HCT116 (cell line): Measurements from ENCODE around the gene TARM1. TPM values are rescaled to one million over a fixed set of nuclear protein-coding genes. Genes with fewer than 3 reads are reported as not detected.

Experiments
- ATAC-seq: fragments of 200-7000 bp; cut with Tn5 transposase; 2 replicates; pipeline ENCODE4 v1.9.1; 2020; ENCODE audit warnings: mild to moderate bottlenecking, moderate library complexity
- BruUV-seq: library from RNA; stranded (reverse); fragments of 400-500 nt; replicated peaks from 2 replicates; lab custom pipeline; 2021; lab: Mats Ljungman, UMichigan
- CTCF ChIA-PET: fragments of 300-600 bp; sonication (Branson Sonifier 250); formaldehyde crosslinking; loops from one replicate; lab custom pipeline; 2021; ENCODE audit warnings: antibody characterized with exemption; lab: Charles Lee
- POLR2A ChIA-PET: fragments of 300-600, 350-600 bp; sonication (Branson Sonifier 250); formaldehyde crosslinking; loops from one replicate; lab custom pipeline; 2021; ENCODE audit warnings: antibody characterized with exemption; lab: Charles Lee
- RAD21 ChIA-PET, 2 experiments: fragments of 300-600 bp; sonication (Branson Sonifier 250); formaldehyde crosslinking; loops; one replicate each; lab custom pipeline; 2023; ENCODE audit warnings: low total read pairs in 2 of 2; ENCODE audit not compliant: uncharacterized antibody in 2 of 2, unreplicated experiment in 2 of 2, low non-redundant PET in 1 of 2; lab: Charles Lee
- DNase-seq: peaks from one replicate; pipeline ENCODE4 v3.0.0-alpha.2; 2010; ENCODE audit warnings: low read depth, low spot score
- H2AFZ ChIP-seq: fragments of 200-600 bp; shearing (Covaris generic), sonication (generic); 2 replicates; pipeline ENCODE4 v1.6.1; 2017; ENCODE audit warnings: low read depth, mixed run types, mixed read lengths, antibody characterized with exemption, low read length; ENCODE audit not compliant: poor library complexity, severe bottlenecking
- H3K27ac ChIP-seq: 2 replicates; pipeline ENCODE4 v1.5.1; 2012; ENCODE audit warnings: low read depth, low read length
- H3K27me3 ChIP-seq: fragments of 200-600 bp; sonication (generic); 2 replicates; pipeline ENCODE4 v1.6.1; 2016; ENCODE audit warnings: mixed run types, low read length, mixed read lengths; ENCODE audit not compliant: insufficient read depth
- H3K36me3 ChIP-seq, 2 experiments: fragments of 200-500 bp in 1 of 2; fragments of 200-600 bp in 1 of 2; sonication (Bioruptor generic) in 1 of 2; sonication (generic) in 1 of 2; 2 replicates each; pipeline versions ENCODE4 v1.5.1 to v1.6.1; 2014 to 2016; ENCODE audit warnings: low read length in 2 of 2, inconsistent platforms in 1 of 2, mixed read lengths in 1 of 2, mixed run types in 1 of 2; ENCODE audit not compliant: insufficient read depth in 2 of 2, control insufficient read depth in 1 of 2
- H3K4me1 ChIP-seq, 2 experiments: fragments of 200-600 bp in 1 of 2; sonication (generic) in 1 of 2; 2 replicates each; pipeline versions ENCODE4 v1.5.1 to v1.6.1; 2012 to 2017; ENCODE audit warnings: low read length in 2 of 2, inconsistent platforms in 1 of 2, mild to moderate bottlenecking in 1 of 2, mixed read lengths in 1 of 2, mixed run types in 1 of 2, moderate library complexity in 1 of 2; ENCODE audit not compliant: insufficient read depth in 2 of 2, control insufficient read depth in 1 of 2
- H3K4me2 ChIP-seq: fragments of 200-600 bp; sonication (generic); 2 replicates; pipeline ENCODE4 v1.6.1; 2017; ENCODE audit warnings: mixed run types, low read length, mixed read lengths
- H3K4me3 ChIP-seq, 2 experiments: fragments of 200-600 bp in 1 of 2; sonication (generic) in 1 of 2; replicated peaks in 1 of 2; 2 replicates each; pipeline ENCODE4 v1.5.1; 2011 to 2016; ENCODE audit warnings: low read length in 2 of 2, control low read depth in 1 of 2, low read depth in 1 of 2, mild to moderate bottlenecking in 1 of 2, mixed read lengths in 1 of 2, mixed run types in 1 of 2
- H3K79me2 ChIP-seq: fragments of 200-600 bp; sonication (generic); 2 replicates; pipeline ENCODE4 v1.6.1; 2017; ENCODE audit warnings: mild to moderate bottlenecking, mixed run types, low read length, moderate library complexity, mixed read lengths; ENCODE audit not compliant: insufficient read depth
- H3K9ac ChIP-seq: fragments of 200-600 bp; sonication (generic); 2 replicates; pipeline ENCODE4 v1.6.1; 2016; ENCODE audit warnings: low read length, mixed read lengths
- H3K9me2 ChIP-seq: fragments of 200-600 bp; sonication (generic), shearing (Covaris generic); 2 replicates; pipeline ENCODE4 v1.6.1; 2017; ENCODE audit warnings: mixed run types, mild to moderate bottlenecking, moderate library complexity; ENCODE audit not compliant: insufficient read depth
- H3K9me3 ChIP-seq, 2 experiments: fragments of 200-500 bp in 1 of 2; fragments of 200-600 bp in 1 of 2; sonication (Bioruptor generic) in 1 of 2; sonication (generic) in 1 of 2; 2 replicates each; pipeline ENCODE4 v1.6.1; 2014 to 2017; ENCODE audit warnings: low read length in 2 of 2, mixed read lengths in 2 of 2, inconsistent platforms in 1 of 2, low read depth in 1 of 2, mild to moderate bottlenecking in 1 of 2, mixed run types in 1 of 2, moderate library complexity in 1 of 2; ENCODE audit not compliant: control insufficient read depth in 1 of 2, insufficient read depth in 1 of 2
- H4K20me1 ChIP-seq: fragments of 200-600 bp; sonication (generic), shearing (Covaris generic); 2 replicates; pipeline ENCODE4 v1.6.1; 2017; ENCODE audit warnings: mixed run types, mild to moderate bottlenecking, moderate library complexity; ENCODE audit not compliant: insufficient read depth
- CTCF ChIP-seq, 3 experiments: fragments of 200-600 bp in 1 of 3; sonication (generic) in 1 of 3; IDR thresholded peaks in 2 of 3; conservative IDR thresholded peaks in 1 of 3; 2 replicates each; pipeline ENCODE4 v1.5.1; 2012 to 2017; ENCODE audit warnings: low read depth in 2 of 3, low read length in 2 of 3, antibody characterized with exemption in 1 of 3, borderline replicate concordance in 1 of 3, control low read depth in 1 of 3, mild to moderate bottlenecking in 1 of 3, mixed read lengths in 1 of 3, mixed run types in 1 of 3, moderate library complexity in 1 of 3; ENCODE audit not compliant: insufficient read depth in 1 of 3
- EGR1 ChIP-seq: IDR thresholded peaks from 2 replicates; pipeline ENCODE4 v1.6.1; 2012; ENCODE audit warnings: low read depth
- EZH2phosphoT487 ChIP-seq: fragments of 200-600 bp; IDR thresholded peaks from 2 replicates; pipeline ENCODE4 v1.6.1; 2018; ENCODE audit warnings: antibody characterized with exemption, borderline replicate concordance
- FOSL1 ChIP-seq: IDR thresholded peaks from 2 replicates; pipeline ENCODE4 v1.6.1; 2012; ENCODE audit warnings: low read depth
- JUND ChIP-seq: IDR thresholded peaks from 2 replicates; pipeline ENCODE4 v1.6.1; 2012
- MAX ChIP-seq: IDR thresholded peaks from 2 replicates; pipeline ENCODE4 v1.6.1; 2012
- POLR2A ChIP-seq: IDR thresholded peaks from 2 replicates; pipeline ENCODE4 v1.7.0; 2011; ENCODE audit warnings: borderline replicate concordance; ENCODE audit not compliant: insufficient read depth, insufficient read length; ENCODE audit errors: extremely low read depth
- POLR2AphosphoS5 ChIP-seq: IDR thresholded peaks from 2 replicates; pipeline ENCODE4 v1.6.1; 2011; ENCODE audit warnings: mild to moderate bottlenecking, low read depth, low read length, moderate library complexity
- REST ChIP-seq: IDR thresholded peaks from 2 replicates; pipeline ENCODE4 v1.6.1; 2012; ENCODE audit warnings: low read depth
- SRF ChIP-seq: IDR thresholded peaks from 2 replicates; pipeline ENCODE4 v1.6.1; 2012; ENCODE audit warnings: low read depth
- YY1 ChIP-seq: IDR thresholded peaks from 2 replicates; pipeline ENCODE4 v1.6.1; 2011; ENCODE audit warnings: low read length, low read depth, moderate library complexity, mild to moderate bottlenecking; ENCODE audit not compliant: insufficient replicate concordance; ENCODE audit errors: extremely low read depth
- ZFX ChIP-seq: fragments of 450-650 bp; IDR thresholded peaks from 2 replicates; pipeline ENCODE4 v1.6.1; 2017
- intact Hi-C: fragments of 100-400 bp; cut with micrococcal nuclease; formaldehyde crosslinking; loops from 2 replicates; pipeline ENCODE4 v1.10.0; 2022
- total RNA-seq: library from RNA; stranded (reverse); gene quantifications from one replicate; pipeline ENCODE4 v1.2.1, GENCODE V29; 2021; ENCODE audit not compliant: unreplicated experiment

Gene TARM1
- total RNA-seq, 1 experiment from 2014 or later, result not detected

GRCh38 chr19:54121259-54121658, 40.1 kb upstream of the TARM1 start:
- DNase-seq (no peak), ATAC-seq (no peak)
- Histone ChIP-seq H3K9me3 (no peaks in the 10 kb centered on the region), H3K27ac (no peak overlapping the region), H2AFZ (no peak overlapping the region), H3K36me3 (peaks cover 29 to 46% of the 10 kb centered on the region in 2 experiments; a peak in 3 of 4 replicates), H3K4me3 (no peak overlapping the region), H4K20me1 (no peaks in the 10 kb centered on the region), H3K9ac (no peak overlapping the region), H3K27me3 (no peaks in the 10 kb centered on the region), H3K4me1 (peaks cover 6 to 10% of the 10 kb centered on the region in 2 experiments; a peak in 3 of 4 replicates), H3K9me2 (no peaks in the 10 kb centered on the region), H3K79me2 (peaks cover 24% of the 10 kb centered on the region), H3K4me2 (no peak overlapping the region)
- CTCF ChIA-PET, result no interaction called here
- RAD21 ChIA-PET, result no interaction called here
- no TSS peak for BruUV-seq
- POLR2A ChIA-PET, result no interaction called here
- intact Hi-C loops, result no loop called here
- TF ChIP-seq FOSL1, result no peak

GRCh38 chr19:54115109-54116063, 34.2 kb upstream of the TARM1 start, which contains the start of the genes PRPF31 and TFPT:
Gene PRPF31, plus strand, starts transcription at chr19:54115754. Its CDS starts 2,525 bp downstream, at chr19:54118279.
Gene TFPT, minus strand, starts transcription at chr19:54115657. Its CDS starts 388 bp downstream, at chr19:54115269.
- RAD21 ChIA-PET, result no interaction called here
- Histone ChIP-seq H3K4me3 (peak within 1 kb of the TSS; percentile 89 to 91), H2AFZ (no peak within 1 kb of the TSS), H3K27me3 (no peaks in the 10 kb centered on the region), H3K9me2 (no peaks in the 10 kb centered on the region), H3K4me2 (peak within 1 kb of the TSS; percentile 81), H3K4me1 (peaks cover 8 to 19% of the 10 kb centered on the region in 2 experiments; a peak in 3 of 4 replicates), H3K9ac (peak within 1 kb of the TSS; percentile 80), H3K9me3 (no peaks in the 10 kb centered on the region), H4K20me1 (no peaks in the 10 kb centered on the region), H3K79me2 (peaks cover 41% of the 10 kb centered on the region), H3K27ac (peak within 1 kb of the TSS; percentile 60), H3K36me3 (peaks cover 0 to 21% of the 10 kb centered on the region in 2 experiments; a peak in 2 of 4 replicates)
- intact Hi-C loops, result loop anchor here (1.0 to 5.0 kb wide), 2 partner anchors 13 to 273 kb away; partner anchors contain the start of gene NDUFA3
- ATAC-seq, result peak; percentile 93
- peak; percentile 97 for DNase-seq
- TSS peak; percentile 89 for BruUV-seq
- CTCF ChIA-PET, result interaction anchor here (1.4 kb wide), 1 partner anchor 277 kb away, joined by 3 read pairs; no protein-coding TSS in a partner anchor
- POLR2A ChIA-PET, result interaction anchor here (0.6 to 1.7 kb wide), 6 partner anchors 9 to 134 kb away, joined by 3 to 21 read pairs (median 4); partner anchors contain the start of genes CNOT3 and NDUFA3
- TF ChIP-seq POLR2A (peak; percentile 28), CTCF (IDR thresholded peaks at IDR 0.05 in 2 of 3, conservative IDR thresholded peaks at IDR 0.05 in 1 of 3; ENCODE audit: borderline replicate concordance in 1 of 3, insufficient read depth in 1 of 3, low read depth in 2 of 3, low read length in 2 of 3) (no peak), SRF (peak; percentile 98), YY1 (peak; percentile 59), EGR1 (peak; percentile 50; the same call in 1 of the 2 replicates), MAX (peak; percentile 81), ZFX (peak; percentile 97), JUND (no peak), POLR2AphosphoS5 (peak; percentile 84), REST (no peak), EZH2phosphoT487 (no peak)
